GM18909 (cell line): ENCODE data around the gene SCYL3.

Experiments
- ATAC-seq: cut with Tn5 transposase; IDR thresholded peaks from one replicate; pipeline ENCODE4 v1.9.1; 2021; ENCODE audit warnings: mild to moderate bottlenecking; ENCODE audit not compliant: unreplicated experiment, poor library complexity

The SCYL3 gene

DNA sequence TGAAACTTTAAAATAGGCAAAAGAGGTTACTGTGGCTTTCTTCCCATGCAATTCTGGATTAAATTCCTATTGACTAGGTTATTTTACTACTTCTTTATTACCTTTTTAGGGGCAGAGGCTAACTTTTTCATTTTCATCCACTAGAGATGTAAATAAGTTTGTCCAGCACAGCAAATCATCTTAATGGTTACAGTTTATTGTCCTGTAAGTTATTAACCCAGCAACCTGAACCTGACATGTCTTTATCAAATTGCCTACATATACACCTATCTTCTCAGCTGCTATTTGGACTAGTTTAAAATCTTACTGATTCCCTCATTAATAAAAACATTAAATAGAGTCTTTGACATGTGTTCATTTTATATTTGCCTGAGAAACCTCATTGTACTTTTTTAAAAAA lies 6.9 kb upstream of the SCYL3 start:
- ATAC-seq = no peak

DNA sequence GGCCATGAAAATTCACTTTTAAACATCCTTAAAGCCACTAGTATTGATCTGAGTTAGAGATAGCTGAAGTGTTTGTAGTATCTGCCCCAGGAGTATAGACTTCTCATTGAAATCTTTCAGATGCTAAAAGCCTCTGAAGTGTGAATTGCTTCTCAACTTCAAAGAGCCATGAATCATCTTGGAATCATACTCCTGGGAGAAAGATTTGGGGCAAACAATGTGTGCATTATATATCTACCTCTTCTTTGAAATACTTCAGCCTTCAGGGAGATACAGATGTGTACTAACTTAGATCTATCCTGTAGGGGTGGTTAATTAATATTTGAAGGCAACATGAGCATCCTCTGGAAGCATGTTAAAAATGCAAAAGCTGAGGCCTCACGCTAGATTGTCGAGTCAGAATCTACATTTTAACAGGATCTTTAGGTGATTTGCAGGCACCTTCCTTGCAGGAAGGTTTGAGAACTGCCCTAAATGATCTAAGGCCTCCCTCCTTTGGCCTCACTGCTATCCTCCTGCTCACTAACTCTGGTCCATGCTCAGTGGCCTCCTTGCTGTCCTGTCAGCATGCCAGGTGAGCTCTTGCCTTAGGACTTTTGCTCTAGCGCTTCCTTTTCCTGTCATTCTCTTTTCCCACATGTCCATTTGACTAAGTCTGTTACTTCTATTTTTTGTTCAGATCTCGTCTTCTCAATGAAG lies 6.0 kb upstream of the SCYL3 start:
- no peak for ATAC-seq

DNA sequence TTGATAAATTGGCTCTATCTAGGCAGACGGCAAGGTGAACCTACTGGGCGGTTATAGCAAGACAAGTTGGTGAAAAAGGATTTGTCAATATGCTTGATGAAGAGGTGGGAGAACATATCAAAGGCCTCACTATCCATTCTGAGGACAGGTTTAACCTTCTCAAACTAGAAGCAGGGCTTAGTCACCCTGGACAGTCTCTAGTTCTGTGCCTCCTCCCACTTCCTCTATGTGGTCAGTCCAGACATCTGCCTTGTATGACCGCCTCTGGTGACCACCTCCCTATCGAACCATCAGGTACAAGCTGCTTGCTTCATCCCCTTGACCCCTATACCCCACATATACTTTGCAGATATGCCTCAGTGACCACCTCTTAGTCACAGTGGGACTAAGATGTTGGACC lies 2.3 kb upstream of the SCYL3 start:
- ATAC-seq = no peak

- no peak for ATAC-seq
Observed at GRCh38 chr1:169894424-169895145, 889 bp upstream of the SCYL3 start.

GRCh38 chr1:169892927-169893644 lies 610 bp downstream of the SCYL3 start:
- ATAC-seq = no peak

DNA sequence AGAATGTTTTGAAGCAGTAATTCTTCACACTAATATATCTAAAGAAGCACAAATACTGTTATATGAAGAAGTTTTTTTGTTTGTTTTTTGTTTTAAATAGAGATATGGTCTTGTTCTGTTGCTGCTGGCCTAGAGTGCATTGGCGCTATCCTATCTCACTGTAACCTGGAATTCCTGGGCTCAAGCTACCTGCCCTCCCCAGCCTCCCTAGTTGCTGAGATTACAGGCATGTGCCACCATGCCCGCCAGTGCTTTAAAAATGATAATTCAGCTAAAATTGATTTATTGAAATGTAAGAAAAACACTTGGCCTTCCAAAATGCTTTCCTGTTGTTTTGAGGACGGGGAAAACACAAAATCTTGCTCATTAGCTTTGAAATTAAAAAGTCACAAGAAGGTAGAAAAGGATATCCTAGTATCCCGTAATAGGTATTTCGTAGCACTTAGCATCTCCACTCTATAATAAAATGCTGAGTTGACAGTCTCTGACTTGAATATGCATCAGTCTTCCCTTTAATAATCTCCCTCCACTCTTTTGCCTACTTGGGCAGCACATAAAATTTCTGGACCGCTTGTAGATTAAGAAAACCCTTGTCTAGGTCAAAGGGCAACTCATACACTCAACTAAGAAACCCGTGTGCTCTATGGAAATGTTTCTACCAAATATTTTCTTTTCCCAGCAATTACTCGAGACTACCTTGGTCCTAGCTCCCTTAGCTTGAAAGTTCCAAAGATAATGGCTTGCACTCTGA lies 1.3 kb downstream of the SCYL3 start:
- ATAC-seq = no peak

- ATAC-seq = no peak
Observed at GRCh38 chr1:169891539-169891885, 2.2 kb downstream of the SCYL3 start.

- no peak for ATAC-seq
Observed at GRCh38 chr1:169890761-169891538, 2.7 kb downstream of the SCYL3 start.

- ATAC-seq = no peak
Observed at GRCh38 chr1:169889871-169890270, 3.8 kb downstream of the SCYL3 start.

DNA sequence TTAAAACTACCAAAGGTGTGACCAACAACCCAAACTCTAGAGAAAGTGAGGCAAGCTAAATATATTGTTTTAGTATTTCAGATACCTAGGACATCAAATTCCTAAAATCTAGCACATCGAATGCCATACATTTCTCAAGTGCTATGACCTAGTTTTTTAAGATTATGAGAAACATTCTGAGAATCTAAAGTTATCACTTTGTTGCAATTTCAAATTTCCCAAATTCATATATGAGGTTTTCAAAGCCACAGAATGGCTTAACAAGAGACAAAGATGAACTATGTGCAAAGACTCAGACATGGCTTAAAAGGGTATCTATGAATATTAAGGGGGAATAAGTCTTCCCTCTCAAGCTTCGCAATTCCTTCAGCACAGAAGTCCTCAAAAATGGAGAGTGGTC lies 6.8 kb downstream of the SCYL3 start:
- ATAC-seq = no peak

DNA sequence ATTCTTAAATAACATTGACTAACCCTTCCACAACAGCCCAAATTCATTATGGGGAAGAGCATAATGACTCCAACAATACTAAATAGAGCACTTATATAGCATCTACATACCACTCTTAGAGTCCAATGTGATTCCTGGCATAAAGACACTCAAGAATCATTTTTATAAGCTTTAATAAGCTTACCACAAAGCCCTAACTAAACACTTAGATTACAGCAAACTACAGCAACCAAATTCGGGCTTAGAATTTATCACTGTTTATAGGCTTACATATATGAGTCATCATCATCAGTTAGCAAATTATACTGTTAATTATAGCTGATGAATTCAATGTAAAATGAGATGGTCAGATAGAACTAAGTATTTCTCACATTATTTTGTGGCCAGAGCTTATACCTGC lies 7.3 kb downstream of the SCYL3 start:
- ATAC-seq = no peak

DNA sequence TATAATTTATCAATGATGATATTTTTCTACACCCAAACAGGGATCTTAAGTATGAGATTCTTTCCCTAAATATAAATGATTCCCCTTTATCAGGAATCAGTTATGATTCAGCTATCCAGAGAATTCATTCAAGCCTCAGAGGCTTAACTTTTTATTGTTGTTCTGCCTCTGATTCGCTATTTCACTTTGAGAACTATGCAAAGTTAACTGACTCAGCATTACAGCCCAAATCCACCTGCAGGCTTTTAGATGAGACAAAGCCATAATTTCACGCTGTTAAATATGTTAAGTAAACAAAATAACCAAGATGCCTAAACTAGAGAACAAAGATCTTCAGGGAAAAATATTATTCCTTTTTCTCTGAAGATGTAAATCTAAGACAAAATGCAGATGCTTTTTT lies 8.5 kb downstream of the SCYL3 start:
- ATAC-seq = no peak

- ATAC-seq = no peak
Observed at GRCh38 chr1:169884634-169885033, 9.1 kb downstream of the SCYL3 start.

GRCh38 chr1:169882039-169882511 lies 11.6 kb downstream of the SCYL3 start:
- no peak for ATAC-seq

DNA sequence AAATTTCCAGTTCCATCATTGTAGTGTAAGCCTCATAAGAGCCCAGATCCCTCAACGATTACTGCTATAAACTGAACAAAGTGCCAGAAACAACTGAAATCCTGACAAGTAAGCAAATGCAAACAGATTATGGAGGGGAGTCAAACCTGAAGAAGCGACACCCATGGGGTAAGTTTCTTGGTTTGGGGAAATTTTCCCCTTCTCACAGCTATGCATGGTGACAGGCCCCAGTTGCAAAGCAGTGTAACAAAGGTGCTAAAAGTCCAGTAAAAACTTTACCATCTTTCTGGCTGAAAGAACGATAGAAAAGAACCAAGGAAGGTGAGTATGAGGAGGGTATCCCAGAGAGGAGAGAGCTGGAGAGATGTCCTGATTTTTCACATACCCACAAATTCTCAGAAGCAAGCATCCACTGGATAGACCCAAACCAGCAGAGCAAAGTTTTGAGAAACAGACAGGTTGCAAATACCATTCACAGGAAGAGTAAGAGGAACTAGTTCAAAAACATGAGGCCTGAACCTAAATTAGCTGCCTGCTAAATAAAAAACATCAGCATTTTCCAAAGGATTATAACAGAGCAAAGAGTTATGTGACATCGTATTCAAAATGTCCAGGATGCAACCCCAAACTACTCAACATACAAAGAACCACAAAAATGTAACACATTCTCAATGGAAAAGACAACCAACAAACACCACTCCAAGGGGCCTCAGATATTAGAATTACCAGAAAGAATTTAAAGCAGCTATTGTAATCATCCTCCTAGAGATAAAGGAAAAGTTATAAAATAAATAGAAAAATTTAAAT lies 14.5 kb downstream of the SCYL3 start:
- ATAC-seq = no peak

GRCh38 chr1:169878498-169878897 lies 15.2 kb downstream of the SCYL3 start:
- no peak for ATAC-seq

DNA sequence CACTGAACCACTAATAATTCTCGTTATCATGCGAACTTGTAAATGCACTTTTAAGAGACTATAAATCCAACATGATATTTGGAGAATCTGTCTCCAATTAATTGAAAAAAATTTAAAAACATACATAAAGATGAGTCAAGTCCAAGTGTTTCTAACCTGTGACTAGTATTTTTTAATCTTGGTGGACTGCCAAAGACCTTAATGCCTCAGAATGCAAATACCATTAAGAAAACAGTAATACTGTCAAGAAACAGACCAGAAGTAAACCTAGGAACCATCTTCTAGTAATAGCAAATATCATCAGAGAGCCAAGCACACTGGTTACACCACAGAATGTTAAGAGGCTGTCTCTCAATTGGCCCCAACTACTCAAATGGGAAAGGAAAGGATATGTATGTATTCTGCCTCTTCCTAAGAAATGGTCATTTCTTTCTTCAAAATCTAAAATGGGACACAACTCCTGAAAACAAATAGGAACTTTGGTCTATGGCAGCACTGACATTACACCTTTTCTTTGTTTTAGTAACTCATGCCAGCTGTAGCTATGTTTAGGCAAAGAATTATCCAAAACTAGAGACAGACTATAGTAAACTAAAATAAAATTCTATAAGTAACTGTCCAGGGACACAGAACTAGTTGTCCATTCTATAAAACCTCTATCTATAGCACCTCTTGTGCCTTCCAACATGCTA lies 15.8 kb downstream of the SCYL3 start:
- no peak for ATAC-seq

- no peak for ATAC-seq
Observed at GRCh38 chr1:169874229-169874628, 19.5 kb downstream of the SCYL3 start.
